Measurements from ENCODE around the gene RASA3. TPM values are rescaled to one million over a fixed set of nuclear protein-coding genes. Genes with fewer than 3 reads are reported as not detected.

The RASA3 gene
- total RNA-seq, 4 donors from 2014 or later, result 28.1 to 73.4 (median 56.8) TPM

DNA sequence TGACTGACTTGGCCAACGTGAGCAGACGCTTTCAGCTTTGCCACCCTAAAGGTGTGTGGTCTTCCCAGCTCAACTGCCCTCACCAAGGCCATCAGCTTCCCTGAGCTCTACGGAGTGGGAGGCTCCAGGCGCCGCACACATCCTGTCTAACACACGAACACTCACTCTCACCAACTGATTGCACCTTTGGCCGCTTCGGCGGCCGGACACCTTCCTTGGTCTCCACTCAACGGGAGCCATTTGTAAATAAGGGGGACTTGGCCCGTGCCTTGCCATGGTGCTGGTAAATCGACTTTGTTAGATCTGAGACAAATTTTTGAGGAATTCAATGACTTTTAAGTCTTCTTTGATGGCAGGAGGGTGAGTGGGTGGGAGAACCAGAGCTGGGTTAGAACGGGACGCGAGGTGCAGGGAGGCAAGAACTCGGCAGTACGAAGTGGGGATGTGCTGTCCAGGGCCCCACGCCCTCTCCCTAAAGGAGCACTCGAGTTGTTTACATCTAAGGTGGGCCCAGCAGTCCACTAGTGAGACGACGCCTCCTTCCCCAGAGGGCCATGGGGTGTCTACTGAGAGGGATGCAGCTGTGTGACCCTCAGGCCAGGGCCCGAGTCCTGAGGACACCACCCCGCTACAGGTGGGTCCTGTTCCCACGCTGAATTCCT lies 163.0 kb downstream of the RASA3 start:
- ATAC-seq (ENCODE audit: low FRiP score) (no peak), DNase-seq (ENCODE audit: low spot score) (no peak)
- TF ChIP-seq, protein P1, sequence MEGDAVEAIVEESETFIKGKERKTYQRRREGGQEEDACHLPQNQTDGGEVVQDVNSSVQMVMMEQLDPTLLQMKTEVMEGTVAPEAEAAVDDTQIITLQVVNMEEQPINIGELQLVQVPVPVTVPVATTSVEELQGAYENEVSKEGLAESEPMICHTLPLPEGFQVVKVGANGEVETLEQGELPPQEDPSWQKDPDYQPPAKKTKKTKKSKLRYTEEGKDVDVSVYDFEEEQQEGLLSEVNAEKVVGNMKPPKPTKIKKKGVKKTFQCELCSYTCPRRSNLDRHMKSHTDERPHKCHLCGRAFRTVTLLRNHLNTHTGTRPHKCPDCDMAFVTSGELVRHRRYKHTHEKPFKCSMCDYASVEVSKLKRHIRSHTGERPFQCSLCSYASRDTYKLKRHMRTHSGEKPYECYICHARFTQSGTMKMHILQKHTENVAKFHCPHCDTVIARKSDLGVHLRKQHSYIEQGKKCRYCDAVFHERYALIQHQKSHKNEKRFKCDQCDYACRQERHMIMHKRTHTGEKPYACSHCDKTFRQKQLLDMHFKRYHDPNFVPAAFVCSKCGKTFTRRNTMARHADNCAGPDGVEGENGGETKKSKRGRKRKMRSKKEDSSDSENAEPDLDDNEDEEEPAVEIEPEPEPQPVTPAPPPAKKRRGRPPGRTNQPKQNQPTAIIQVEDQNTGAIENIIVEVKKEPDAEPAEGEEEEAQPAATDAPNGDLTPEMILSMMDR (IDR thresholded peaks at IDR 0.05), result no peak

DNA sequence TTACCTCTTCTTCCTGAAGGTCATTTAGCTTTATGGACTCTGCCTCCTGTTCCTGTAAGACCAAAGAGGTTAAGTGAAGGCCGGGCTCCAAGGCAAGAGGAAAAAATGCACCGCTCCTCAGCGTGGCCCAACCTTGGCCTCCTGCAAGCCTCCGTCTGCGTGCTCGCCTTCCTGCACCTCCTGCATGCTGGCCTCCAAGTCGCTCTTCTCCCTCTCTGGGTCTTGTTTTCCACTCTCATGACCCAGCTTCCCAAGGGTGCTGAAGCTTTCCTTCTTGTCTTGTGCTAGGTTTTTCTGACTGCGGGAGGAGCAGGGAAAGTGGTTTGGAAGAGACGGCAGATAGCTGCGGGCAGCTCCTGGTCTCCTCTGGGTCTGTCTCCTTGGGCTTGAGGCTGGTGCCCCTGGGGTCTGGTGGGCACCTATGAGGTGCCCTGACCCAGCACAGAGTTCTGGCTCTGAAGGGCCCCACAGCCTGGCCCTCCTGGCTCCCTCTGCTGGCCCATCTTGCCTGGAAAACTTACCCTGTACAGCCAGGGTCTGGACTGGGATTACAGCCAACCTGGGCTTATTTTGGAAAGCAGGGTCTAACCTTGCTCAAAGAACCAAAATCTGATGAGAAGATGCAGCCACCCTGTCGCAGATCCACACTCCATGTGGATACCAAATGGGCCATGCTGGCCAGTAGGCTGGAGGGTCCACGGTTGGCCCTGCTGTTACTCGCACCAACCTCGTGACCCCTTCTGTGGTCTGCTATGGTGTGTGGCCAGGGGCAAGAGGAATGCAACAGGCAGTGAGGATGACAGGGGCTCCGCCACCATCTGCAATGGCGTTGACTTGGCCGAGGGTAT lies 163.7 kb downstream of the RASA3 start:
- no peak for DNase-seq (ENCODE audit: low spot score)
- TF ChIP-seq, protein P1 (IDR thresholded peaks at IDR 0.05), result no peak
- no peak for ATAC-seq (ENCODE audit: low FRiP score)

DNA sequence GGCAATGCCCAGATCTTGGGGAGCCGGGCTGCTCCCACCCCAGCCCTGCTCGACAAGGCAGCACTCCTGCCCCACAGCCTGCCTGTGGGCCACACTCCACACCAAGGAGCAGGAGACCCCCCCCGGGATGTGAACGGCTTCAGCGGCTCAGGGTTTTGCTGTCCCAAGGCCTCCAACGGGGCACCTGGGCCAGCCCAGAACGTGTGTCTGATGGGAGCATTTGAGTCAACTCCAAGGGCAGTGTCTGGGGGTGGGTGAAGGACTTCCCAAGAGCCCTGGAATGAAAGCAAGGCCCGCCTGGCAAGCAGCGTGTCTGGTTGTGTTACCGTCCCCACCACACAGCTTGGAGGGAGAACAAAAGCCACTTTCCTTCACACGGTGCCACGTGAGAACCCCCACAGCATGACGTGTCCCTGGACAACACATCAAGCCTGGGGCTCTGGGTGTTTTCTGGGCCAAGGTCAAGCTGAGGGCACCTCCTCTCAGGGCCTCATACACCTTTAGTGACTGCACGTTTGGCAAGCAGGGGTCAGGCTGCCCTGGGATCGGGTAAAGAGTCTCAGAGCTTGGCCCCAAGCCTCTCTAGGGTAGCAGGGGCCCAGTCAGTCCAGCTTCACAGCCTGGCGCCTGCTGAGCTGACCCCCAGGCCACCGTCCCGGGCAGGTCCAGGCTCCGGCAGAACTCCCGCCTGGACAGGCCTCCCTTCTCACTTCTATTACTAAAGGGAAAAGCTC lies 164.5 kb downstream of the RASA3 start:
- TF ChIP-seq, protein P1 (IDR thresholded peaks at IDR 0.05), result no peak
- ATAC-seq (ENCODE audit: low FRiP score), result no peak
- DNase-seq (ENCODE audit: low spot score), result no peak

DNA sequence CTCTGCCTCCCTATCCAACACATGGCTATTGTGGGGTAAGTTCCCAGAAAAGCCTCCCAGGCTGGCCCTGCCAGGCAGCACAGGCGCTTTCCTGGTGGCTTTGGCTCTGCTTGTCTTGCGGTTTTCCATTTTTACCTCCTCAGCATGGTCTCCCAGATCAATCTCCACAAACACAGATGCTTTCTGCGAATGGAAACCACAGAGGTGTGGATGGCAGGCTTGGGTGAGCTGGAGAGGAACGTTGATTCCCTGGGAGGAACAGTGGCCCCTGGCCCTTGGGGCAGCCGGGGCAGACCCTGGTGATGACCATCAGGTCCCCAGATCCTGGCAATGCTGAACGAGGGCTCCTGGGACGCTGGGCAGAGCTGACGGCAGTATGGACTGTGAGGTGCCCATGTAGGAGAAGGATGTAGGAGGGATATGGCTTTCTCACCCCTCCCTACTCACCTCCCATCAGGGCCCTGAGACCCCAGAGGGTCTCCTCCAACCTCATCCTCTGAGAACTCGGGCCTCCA lies 165.2 kb downstream of the RASA3 start:
- no peak for ATAC-seq (ENCODE audit: low FRiP score)
- DNase-seq (ENCODE audit: low spot score), result no peak
- TF ChIP-seq, protein P1 (IDR thresholded peaks at IDR 0.05), result no peak

DNA sequence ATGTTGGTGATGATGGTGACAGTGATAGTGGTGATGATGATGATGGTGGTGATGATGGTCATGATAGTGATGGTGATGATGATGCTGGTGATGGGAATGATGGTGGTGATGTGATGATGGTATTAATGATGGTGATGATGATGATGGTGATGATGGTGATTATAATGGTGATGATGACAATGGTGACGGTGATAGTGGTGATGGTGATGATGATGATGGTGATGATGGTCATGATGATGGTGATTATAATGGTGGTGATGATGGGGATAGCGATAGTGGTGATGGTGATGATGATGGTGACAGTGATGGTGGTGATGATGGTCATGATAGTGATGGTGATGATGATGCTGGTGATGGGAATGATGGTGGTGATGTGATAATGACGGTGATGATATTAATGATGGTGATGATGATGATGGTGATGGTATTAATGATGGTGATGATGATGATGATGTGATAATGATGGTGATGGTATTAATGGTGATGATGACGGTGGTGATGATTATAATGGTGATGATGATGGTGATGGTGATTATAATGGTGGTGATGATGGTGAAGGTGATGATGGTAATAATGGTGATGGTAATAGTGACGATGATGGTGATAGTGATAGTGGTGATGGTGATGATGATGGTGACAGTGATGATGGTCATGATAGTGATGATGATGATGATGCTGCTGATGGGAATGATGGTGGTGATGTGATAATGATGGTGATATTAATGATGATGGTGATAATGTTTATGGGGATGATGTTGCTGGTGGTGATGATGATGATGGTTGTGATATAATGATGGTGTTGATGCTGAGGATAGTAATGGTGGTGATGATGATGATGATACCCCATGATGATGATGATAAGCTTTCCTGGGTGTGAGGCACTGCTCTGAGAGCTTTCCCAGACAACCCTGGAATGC lies 166.2 kb downstream of the RASA3 start:
- DNase-seq (ENCODE audit: low spot score), result no peak
- TF ChIP-seq, protein P1 (IDR thresholded peaks at IDR 0.05), result no peak
- ATAC-seq (ENCODE audit: low FRiP score), result no peak

DNA sequence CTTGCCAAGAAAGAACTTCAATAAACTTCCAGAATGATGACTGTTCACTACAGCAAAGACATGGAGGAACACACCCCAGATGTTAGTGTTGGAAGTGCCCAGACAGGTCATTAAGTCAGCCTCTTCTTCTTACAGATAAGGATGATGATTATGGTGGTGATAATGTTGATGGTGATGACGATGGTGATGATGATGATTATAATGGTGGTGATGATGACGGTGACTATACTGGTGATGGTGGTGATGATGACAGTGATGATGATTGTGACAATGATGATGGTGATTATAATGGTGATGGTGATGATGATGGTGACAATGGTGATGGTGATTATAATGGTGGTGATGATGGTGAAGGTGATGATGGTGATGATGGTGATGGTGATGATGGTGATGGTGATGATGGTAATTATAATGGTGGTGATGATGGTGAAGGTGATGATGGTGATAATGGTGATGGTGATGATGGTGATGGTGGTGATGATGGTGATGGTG lies 167.0 kb downstream of the RASA3 start:
- DNase-seq (ENCODE audit: low spot score) (no peak), ATAC-seq (ENCODE audit: low FRiP score) (no peak)
- TF ChIP-seq, protein P1 (IDR thresholded peaks at IDR 0.05), result no peak
